Limb (tissue), 2 donors: ENCODE data around the gene MRFAP1L1.
"Not testable (repeated sequence)": the region's sequence is repeated elsewhere in the genome, so short reads cannot be mapped to it uniquely, and the experiment has no call there.

Experiments
- DNase-seq, 2 donors: peaks; one replicate each; pipeline ENCODE4 v3.0.0-alpha.2; 2016; ENCODE audit errors: extremely low spot score in 2 of 2

Gene MRFAP1L1

DNA sequence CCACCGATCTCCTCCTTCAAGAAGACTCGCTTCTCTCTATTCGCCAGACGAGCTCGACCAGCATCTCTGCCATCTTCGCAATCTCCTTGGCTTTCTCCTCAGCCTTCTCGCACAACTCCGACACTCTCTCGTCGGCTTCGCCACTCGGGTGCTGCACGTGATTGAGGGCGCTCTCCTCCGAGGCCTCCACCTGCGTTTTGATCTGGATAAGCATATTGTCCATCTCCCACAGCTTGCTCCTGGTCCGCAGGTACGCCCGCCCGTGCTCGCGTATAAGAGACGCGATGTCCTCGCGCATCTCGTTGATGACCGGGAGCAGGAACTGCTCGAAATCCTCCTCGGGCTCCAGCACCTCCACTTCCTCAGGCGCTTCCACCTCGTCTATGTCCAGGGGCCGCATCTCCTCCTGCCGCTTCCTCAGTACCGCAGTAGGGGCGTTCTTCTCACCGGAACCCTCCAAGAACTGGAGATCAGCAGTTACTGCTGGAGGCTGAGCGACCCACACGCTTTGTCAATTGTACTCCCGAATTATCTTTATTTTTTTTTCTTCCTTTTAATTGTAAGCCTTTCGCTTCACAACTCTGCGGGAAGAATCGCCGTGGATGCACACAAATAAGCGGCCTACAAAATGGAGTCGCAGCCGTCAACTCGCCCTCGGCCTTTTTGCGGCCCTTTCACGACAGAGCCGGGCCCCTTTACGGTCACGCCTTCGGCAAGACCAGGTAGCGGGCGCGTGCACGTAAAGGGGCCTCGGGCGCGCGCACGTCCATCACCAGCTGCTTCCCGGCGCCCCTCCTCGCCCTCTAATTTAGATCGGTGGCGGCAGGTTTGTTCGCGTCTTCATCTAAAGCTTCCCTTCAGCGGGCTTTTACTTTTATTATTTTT, at the start of gene MRFAP1L1:
TSS of gene MRFAP1L1 (minus strand) at position 636 of the 885 bp plus-strand sequence. CDS start at position 400, 236 bp downstream.
- peak; percentile 97 to 98 for DNase-seq

DNA sequence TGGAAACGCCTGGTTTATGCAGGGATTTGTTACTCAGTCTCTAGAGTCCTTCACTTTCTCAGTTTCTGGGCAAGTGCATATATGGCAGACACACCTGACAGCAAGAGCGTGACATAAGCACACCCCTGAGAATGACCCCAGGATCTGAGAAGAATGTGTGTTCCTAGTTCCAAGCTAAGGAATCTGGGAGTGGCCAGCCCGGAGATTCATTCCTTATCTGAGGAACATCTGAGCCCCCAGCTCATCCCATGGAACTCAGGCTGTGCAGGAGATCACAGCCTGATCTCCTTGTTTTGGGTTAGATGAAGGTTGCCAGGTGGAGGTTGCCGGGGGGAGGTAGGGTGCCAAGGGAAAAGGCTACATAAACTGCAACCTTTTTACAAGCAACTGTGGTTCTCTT, 49.1 kb upstream of the MRFAP1L1 start:
- no peak for DNase-seq

DNA sequence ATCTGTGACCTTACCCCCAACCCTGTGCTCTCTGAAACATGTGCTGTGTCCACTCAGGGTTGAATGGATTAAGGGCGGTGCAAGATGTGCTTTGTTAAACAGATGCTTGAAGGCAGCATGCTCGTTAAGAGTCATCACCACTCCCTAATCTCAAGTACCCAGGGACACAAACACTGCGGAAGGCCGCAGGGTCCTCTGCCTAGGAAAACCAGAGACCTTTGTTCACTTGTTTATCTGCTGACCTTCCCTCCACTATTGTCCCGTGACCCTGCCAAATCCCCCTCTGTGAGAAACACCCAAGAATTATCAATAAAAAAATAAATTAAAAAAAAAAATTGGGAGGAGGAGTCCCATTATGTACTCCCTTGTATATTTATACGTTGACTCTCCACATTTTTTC, 46.7 kb upstream of the MRFAP1L1 start:
- DNase-seq = not testable (repeated sequence)

DNA sequence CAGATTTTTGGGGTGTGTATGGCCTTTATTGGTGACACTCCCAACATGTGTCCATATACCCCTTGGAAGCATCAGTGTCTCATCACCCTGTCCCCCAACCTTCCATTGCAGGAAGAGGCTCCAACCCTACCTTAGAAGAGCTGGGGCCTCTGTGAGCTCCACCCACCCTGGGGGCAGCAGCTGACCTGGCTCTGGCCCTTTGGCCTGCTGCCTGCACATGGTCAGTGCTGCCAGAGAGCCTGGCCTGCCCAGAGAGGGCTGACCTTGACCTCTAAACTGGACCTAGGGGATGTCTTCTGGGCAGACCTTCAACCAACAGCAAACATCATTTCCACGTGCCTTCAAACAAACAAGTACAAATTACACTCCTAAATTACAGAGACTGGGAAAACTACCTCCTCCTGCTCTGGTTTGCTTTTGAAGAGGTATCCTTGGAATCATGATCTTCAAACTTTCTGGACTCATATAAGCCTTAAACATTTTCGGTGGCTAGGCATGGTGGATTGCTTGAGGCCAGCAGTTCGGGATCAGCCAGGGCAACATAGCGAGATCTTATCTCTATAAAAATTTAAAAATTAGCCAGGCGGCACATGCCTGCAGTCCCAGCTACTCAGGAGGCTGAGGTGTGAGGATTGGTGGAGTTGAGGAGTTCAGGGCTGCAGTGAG, 45.6 kb upstream of the MRFAP1L1 start:
- DNase-seq = no peak

DNA sequence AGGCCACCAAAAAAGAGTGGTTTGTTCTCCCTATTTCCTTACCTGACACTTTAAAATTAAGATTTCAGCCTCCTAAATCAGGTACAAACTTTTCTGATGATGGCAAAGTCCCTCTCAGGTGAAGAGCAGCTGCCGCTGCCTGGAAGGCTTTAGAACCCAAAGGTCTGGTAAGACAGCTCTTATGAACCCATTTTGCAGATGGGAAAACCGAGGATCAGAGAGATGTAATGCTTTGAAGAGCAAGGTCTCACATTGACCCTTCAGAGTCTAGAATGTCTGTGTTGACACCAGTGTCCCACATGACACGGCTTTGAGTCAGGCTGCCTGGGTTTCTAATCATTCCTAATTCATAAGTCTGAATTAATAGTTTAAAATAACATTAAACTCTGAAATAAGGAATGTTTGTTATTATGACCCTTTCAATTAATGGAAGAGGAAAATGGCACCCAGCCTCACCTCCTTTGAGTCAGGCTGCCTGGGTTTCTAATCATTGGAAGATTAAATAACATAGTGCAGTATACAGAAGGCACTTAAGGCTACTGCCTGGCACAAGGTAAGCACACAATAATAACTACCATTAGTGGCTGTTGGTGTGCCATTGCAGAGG, 44.9 kb upstream of the MRFAP1L1 start:
- DNase-seq = no peak

DNA sequence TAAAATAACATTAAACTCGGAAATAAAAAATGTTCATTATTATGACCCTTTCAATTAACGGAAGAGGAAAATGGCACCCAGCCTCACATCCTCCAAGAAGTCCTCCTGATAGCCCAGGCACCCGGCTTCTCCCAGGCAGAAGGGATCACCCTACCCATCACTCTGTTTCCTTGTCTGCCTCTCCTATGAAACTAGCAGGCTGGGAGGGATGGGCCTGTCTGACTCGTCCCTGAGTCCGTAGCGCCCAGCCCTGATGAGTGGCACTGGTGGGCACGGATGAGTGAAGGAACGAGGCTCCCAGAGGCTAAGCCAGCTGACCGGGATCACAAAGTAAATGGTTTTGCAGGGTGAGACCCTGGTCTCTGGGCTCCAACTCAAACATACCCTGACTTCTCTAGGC, 44.2 kb upstream of the MRFAP1L1 start:
- DNase-seq = no peak

- DNase-seq = no peak
Measured at GRCh38 chr4:6753103-6753560, 43.5 kb upstream of the MRFAP1L1 start.

- DNase-seq = no peak
Measured at GRCh38 chr4:6752486-6752829, 42.8 kb upstream of the MRFAP1L1 start.

DNA sequence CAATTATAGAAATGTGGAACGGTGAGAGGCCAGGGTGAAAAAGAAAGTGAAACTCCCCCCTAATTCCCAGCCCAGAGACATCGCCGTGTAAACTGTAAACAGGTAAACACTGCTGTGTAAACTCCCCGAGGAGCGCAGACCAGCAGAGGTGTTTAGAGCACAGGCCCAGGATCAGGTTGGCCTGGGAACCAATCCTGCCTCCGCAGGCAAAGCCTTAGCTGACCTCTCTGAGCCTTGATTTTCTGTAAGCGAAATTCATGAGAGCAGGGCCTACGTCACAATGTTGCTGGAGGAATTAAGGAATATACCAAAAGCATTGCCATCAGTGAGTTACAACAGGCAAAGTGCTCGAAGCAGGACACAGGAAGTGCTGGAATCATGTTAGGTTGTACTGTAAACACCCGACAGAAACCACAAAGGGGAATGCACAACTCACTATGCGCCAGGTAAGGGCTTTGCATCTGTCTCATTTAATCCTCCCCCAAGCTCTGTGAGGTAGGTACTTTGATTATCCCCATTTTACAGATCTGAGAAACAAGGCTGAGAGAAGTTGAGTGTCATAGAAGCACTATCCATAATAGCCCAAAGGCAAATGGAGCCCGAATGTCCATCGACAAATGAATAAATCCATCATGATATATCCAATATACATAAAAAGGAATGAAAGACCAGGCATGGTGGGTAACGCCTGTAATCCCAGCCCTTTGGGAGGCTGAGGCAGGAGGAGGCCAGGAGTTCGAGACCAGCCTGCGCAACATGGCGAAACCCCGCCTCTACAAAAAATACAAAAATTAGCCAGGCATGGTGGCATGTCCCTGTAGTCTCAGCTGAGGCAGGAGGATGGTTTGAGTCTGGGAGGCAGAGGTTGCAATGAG, 42.2 kb upstream of the MRFAP1L1 start:
- DNase-seq = no peak

- DNase-seq = no peak
Measured at GRCh38 chr4:6750286-6751221, 40.9 kb upstream of the MRFAP1L1 start.

GRCh38 chr4:6749340-6750171, 39.9 kb upstream of the MRFAP1L1 start:
- no peak for DNase-seq

DNA sequence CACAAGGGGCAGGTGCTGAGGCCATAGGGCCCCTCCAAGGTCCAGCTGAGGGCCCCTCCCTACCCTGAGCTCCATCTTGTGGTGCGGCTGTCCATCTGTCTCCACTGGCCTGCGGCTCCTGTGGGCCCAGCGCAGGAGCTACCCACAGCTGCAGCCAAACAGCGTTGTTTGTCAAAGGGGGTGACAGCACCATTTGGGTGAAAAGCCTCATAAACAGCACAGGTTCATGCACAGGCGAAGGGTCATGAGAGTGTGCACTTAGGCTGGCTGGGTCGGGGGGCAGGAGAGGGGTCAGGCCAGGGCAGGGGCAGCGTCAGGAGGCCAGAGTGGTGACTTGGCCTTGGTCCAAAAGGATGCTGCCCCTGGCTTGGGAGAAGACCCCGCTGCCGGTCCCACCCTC, 38.6 kb upstream of the MRFAP1L1 start:
- no peak for DNase-seq

GRCh38 chr4:6747294-6748051, 37.8 kb upstream of the MRFAP1L1 start:
- no peak for DNase-seq

DNA sequence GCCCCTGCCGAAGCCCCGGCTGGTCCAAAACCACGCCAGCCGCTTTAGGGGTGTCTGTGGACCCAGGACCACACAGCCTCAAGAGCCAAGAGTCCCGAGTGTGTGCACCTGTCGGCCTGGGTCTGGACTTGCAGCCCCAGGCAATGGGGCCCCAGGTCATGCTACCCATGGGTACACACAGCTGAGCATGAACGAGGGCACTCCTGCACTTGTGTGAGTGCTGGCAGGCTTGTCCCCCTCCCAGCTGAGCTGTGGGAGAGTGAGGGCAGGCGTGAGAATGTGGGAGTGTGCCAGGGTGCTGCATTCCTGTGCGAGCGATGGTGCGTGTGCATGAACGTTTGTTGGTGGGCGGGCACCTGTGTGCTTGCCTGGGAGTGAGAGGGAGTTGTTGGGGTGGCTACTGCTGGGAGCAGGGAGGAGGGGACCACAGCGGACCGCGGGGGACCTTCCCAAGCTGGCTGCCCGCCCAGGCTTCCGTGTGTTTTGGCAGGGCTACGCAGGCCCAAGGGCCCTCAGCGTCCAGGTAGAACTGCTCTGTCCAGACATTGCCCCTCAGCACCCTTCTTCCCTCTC, 37.1 kb upstream of the MRFAP1L1 start:
- peak in 1 of 2 donors; percentile 60 for DNase-seq

- DNase-seq = no peak
Measured at GRCh38 chr4:6742989-6743388, 33.3 kb upstream of the MRFAP1L1 start.

- DNase-seq = no peak
Measured at GRCh38 chr4:6742507-6742906, 32.8 kb upstream of the MRFAP1L1 start.

DNA sequence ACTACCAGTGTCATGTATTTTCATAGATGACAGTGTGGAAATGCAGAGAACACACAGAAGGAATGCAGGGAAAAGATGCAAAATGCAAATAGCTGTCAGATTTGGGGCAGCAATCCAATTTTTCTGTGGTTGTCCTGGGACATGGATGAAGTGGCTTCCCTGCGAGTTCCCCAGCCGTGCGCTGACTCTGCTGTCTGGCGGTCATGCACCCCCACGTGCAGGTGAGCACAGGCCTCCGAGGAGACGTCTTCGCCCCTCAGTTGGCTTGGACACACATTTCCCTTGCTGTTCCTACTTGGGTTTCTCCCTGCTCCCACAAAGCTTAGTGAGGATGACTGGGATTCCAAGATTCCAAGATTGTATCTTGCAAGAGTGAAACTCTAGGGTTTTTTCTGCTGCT, 30.7 kb upstream of the MRFAP1L1 start:
- DNase-seq = no peak

GRCh38 chr4:6739920-6740319, 30.3 kb upstream of the MRFAP1L1 start:
- DNase-seq = no peak
